ENCODE measurements around the gene DDX25.

- TF ChIP-seq POLR2AphosphoS5 (IDR thresholded peaks at IDR 0.05; ENCODE audit: insufficient read depth in 1 of 2, low read depth in 1 of 2) (no peak), CTCF (IDR thresholded peaks at IDR 0.05) (no peak)
Observed at GRCh38 chr11:125935056-125935455, 30.7 kb downstream of the DDX25 start.

All from vagina (tissue), 2 donors.